K562 (cell line): ENCODE results near the gene POLR2B. TPM values are rescaled to one million over a fixed set of nuclear protein-coding genes. Genes with fewer than 3 reads are reported as not detected.

Source experiments
- MTA1 ChIP-seq: fragments of 450-650 bp; IDR thresholded peaks from 2 replicates; pipeline ENCODE4 v1.6.1; 2017; ENCODE audit warnings: borderline replicate concordance
- ZBTB40 ChIP-seq, 2 experiments: fragments of 450-650 bp in 1 of 2; sonication (generic) in 1 of 2; formaldehyde crosslinking in 1 of 2; IDR thresholded peaks; 2 replicates each; pipeline versions ENCODE4 v1.7.1 to v1.9.0; 2016 to 2022; ENCODE audit warnings: inconsistent platforms in 1 of 2, mild to moderate bottlenecking in 1 of 2, missing genetic modification reagents in 1 of 2
- polyA plus RNA-seq, 8 experiments: library from polyadenylated mRNA; depleted of rRNA in 4 of 8; stranded (reverse) in 5 of 8; unstranded in 3 of 8; fragments of >200 nt; fragmentation: Nextera tagmentation in 2 of 8; fragmentation: Illumina TruSeq in 1 of 8; extraction: Ambion mirVana in 2 of 8; extraction: Trizol in 1 of 8; gene quantifications; 2 replicates each; pipeline versions ENCODE4 v1.2.1 to v1.2.3, GENCODE V29; 2011 to 2014; ENCODE audit warnings: inconsistent platforms in 1 of 8, missing spikeins in 1 of 8
- total RNA-seq, 7 experiments: library from RNA; depleted of rRNA in 6 of 7; stranded (reverse); fragments of >200 nt in 6 of 7; fragmentation: Illumina TruSeq in 2 of 7; extraction: Trizol in 2 of 7; gene quantifications; 2 replicates each; pipeline versions ENCODE4 v1.2.1 to v1.2.3, GENCODE V29; 2011 to 2021; ENCODE audit warnings: low replicate concordance in 1 of 7

POLR2B gene
- total and polyA plus RNA-seq, 9 of the 15 experiments (the other 6 are each of a cell fraction or from before 2014, with no cell fraction given), result 60.9 to 208 (median 142) TPM

- TF ChIP-seq ZBTB40 (IDR thresholded peaks at IDR 0.05), result no peak
- no peak for TF ChIP-seq ZBTB40 (CRISPR knock-in tag; IDR thresholded peaks at IDR 0.05)
- TF ChIP-seq MTA1, result no peak
- TF ChIP-seq, all 486 proteins: peak for 40
These were observed 20.6 kb upstream of the POLR2B start (continued) for GRCh38 chr4:56958111-56958517.
